Measurements from ENCODE around the gene KLK13.

DNA sequence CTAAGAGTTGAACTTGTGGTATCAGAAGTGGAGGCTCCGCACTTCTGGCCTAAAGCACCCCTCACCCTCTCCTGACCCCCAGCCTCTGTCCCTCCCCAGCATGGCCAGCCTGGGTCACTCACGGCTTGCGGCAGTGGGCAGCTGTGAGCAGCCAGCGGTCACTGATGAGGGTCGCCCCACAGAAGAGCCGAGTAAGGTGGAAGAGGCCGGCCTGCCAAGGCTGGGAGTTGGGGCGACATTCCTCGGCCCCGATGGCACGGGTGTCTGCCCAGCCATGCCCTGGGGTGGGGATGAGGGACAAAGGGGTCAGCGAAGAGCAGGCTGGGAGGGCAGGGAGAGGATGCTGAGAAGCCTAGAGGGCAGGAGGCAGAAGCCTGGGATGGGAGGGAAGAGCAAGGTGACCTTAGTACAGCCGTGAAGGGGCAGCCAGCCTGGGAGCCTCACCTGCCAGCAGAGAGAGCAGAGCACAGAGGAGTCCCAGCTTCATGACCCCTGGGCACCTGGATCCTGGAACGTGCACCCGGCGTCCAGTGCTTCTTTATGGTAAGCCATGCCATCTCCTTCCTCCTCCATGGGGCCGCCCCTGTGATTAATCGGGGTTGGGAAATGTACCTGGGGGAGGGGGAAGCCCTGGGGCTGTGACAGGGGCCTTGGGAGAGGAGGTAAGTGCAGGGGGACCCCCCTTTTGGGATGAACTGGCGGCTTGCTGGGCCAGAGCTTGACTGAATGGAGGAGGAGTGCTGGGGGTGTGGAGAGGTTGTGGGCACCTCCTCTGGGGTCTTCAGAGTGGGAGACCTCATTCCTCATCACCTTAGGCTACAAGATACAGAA is 55.6 kb downstream of the KLK13 start:
- TF ChIP-seq EP300 (IDR thresholded peaks at IDR 0.05): no peak
- no peak for TF ChIP-seq POLR2A (IDR thresholded peaks at IDR 0.05)
